Measurements from ENCODE around the gene EVX1.

EVX1 gene

DNA sequence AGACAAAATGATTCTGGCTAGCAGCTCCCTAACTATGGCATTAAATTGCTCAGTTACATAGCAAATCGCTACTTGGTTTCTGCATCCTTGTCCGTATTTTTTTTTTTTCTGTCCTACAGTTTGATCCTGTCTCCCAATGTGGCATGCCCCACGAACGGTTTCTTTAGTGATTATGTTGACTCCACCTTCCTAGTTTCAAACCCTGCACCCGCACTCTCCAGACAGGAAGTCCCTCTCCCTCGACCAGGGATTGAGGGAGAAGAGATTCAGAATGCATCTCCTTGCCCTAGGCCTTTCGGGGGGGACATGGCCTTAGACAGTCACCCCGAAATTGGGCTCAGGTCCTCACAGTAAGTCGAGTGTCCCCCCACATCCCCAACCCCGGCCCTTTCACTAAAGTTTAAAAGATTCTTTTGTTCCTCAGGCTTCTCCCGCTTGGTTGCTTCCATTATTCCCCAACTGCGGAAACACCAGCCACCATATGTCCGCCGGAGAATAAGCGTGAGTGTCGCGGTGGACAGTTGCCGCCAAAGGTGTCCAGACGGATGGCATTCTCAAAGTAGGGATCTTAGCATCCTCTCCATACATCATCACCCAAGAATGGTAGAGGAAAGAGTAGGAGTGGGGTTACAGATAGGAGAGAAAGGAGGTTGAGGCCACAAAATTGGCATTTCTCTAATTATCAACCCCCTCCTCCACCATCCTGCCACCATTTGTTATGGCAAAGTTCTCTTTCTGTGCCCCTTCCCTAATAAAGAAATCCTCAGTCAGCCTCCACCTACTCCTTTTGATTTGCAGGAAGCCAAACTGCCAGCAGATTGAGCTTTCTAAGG lies 7.3 kb downstream of the EVX1 start:
- DNase-seq (ENCODE audit: low read depth in 3 of 3): no peak

- DNase-seq (ENCODE audit: low read depth in 3 of 3): no peak
Observed at GRCh38 chr7:27250557-27251070, 8.0 kb downstream of the EVX1 start.

DNA sequence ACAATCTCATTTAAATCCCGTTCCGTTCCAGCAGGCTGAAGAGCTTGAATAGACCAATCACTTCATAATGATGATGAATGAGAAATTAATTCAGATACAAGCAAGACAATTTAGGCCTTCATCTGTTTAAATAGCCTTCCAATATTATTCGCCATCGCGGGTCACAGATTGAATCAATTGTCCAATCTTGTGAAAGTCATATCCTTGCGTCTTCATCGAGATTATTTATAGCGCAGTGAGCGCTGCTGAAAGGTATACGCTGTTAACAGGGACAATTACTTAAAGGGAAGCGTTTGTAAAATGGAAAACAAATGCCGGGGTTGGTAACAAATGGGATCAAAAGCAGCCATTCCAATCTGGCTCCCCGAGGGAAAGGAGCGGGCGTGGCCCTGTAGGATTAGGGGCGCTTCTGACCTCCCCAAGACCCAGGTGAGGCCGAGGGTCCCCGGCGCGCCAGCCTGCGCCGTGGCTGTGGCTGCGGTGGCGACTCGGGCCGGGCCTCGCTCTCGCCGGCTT lies 8.6 kb downstream of the EVX1 start:
- no peak for DNase-seq (ENCODE audit: low read depth in 3 of 3)

GRCh38 chr7:27251652-27252590 lies 9.3 kb downstream of the EVX1 start:
- no peak for DNase-seq (ENCODE audit: low read depth in 3 of 3)

DNA sequence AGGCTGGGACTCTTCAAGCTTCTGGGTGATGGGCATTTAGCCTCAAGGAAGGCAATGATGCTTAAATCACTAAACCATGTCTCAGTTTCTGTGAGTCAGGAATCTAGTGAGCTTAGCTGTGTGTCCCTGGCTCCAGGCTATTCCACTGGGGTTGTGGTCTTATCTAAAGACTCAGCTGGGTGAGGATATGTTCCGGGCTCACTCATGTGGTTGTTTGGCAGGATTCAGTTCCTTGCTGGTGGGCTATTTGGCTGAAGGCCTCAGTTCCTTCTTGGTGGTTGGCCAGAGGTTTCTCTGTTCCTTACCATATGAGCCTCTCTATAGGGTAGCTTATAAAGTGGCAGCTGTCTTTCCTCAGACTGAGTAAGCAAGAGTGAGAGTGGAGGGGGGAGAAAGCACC lies 12.0 kb downstream of the EVX1 start:
- no peak for DNase-seq (ENCODE audit: low read depth in 3 of 3)

GRCh38 chr7:27260211-27260610 lies 17.6 kb downstream of the EVX1 start:
- no peak for DNase-seq (ENCODE audit: low read depth in 3 of 3)

- DNase-seq (ENCODE audit: low read depth in 3 of 3): no peak
Observed at GRCh38 chr7:27262121-27262520, 19.5 kb downstream of the EVX1 start.

DNA sequence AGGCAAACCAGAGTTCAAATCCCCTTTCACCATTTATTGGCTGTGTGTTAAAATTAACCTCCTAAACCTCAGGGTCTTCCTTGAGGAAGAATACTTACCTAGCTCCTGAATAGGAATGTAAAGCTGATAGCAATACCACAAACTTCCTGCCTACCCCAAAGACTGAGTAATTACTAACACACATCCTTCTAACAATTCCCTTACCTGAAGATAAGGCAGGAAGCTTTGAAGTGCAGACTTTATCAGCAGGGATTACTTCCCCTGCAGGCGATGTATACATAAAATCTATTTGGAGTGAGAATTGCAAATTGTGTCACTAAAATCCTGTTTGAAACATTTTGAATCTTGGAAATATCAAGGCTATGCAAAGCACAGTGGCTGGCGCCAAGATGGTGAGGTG lies 21.2 kb downstream of the EVX1 start:
- no peak for DNase-seq (ENCODE audit: low read depth in 3 of 3)

GRCh38 chr7:27269455-27269854 lies 26.9 kb downstream of the EVX1 start:
- DNase-seq (ENCODE audit: low read depth in 3 of 3): no peak

DNA sequence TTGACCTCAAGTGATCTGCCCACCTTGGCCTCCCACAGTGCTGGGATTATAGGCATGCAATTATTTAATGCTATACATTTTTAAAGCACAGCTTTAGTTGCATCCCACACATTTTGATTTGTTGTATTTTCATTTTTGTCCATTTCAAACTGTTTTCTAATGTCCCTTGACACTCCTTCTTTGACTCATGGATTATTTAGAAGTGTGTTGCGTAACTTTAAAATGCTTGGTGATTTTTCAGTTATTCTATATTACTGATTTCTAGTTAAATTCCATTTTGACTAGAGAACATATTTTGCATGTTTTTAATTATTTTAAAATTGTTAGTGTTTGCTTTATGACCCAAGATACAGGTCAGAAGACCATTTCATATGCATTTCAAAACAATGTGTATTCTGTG lies 28.8 kb downstream of the EVX1 start:
- DNase-seq (ENCODE audit: low read depth in 3 of 3): no peak

GRCh38 chr7:27277628-27278027 lies 35.0 kb downstream of the EVX1 start:
- DNase-seq (ENCODE audit: low read depth in 3 of 3): no peak

DNA sequence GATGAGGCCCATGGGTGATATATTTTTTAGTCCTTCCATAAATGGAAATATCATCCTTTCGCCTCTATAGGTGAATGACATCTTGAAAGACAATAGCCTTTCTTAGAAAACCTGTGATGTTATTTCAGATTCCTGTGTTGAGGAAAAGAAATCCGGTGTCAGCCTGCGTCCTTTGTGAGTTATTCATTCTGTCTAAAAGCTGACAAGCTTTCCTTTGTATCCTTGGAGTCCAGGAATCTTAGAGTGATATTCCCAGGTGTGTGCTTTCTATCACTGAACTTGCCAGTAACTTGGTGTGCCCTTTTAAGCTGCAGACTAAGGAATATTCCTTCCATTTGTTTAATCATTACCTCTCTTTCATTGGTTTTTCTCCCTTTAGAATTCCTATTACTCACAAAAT lies 41.0 kb downstream of the EVX1 start:
- no peak for DNase-seq (ENCODE audit: low read depth in 3 of 3)

GRCh38 chr7:27295236-27295635 lies 52.6 kb downstream of the EVX1 start:
- no peak for DNase-seq (ENCODE audit: low read depth in 3 of 3)

DNA sequence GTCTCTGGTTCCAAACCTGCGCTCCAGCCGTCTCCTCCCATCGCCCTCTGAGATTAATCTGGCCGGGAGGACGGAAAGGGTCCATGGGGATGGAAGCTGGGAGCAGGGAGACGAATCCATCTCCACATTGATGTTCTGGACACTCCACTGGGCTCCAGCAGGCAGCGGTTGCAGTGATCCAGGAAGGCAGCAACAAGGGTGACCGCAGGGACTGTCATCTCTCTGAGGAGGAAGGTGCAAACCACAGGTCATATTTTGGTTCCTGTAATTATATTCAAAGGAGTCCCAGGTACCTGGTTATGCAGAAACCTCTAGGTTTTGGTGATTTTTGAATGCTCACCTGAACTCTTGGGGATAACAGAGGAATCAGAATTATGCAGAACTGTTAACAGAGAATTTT lies 54.8 kb downstream of the EVX1 start:
- no peak for DNase-seq (ENCODE audit: low read depth in 3 of 3)
